ENCODE measurements around the gene CD46. TPM values are rescaled to one million over a fixed set of nuclear protein-coding genes. Genes with fewer than 3 reads are reported as not detected.
A peak's percentile ranks its signal among the peaks of the same experiment; 100 is the strongest.

Gene CD46
- total and polyA plus RNA-seq, 10 of the 15 experiments (the other 5 are each of a cell fraction or from before 2014, with no cell fraction given) = 61.1 to 198 (median 81.4) TPM

DNA sequence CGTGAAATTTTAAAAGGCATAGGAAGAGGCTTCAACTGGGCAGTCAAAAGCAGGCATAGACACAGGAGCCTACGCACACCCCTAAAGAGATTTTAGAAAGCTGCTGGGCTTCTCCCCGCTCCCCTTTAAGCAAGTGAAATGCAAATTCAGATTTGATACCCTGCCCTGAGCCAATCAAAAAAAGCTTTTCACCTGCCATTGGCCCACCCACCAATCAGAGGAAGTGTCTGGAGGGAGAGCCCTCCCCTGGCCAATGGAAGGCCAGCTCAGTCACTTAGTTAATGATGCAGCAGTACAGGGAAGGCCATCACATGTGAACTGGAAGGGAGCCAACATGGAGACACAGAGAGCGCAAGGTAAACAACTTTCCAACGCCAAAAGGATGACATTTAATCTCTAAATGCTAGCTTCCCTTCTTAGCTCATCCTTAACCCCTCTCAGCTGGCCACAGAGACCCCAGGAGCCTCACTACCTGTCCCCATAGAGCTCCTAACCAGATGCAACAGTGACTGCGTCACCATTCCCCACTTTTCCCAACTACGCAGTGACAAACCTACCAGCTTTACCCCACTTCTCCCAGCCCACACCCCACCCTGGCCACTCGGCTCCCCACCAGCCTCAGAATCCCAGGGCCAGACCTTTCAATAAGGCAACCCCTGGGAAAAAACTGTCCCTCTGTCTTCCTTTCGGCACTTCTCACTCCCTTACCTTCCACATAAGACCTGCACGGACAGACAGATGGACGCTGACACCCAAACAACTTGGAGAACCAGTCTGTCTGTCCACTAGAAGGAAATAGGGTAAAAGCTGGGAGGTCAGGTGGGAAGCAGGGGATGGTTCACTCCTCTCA is 71.0 kb downstream of the CD46 start (continued):
- 0 out of 2 replicates have a peak, but pooled peaks have one; percentile 47 for TF ChIP-seq RAD51 (IDR thresholded peaks at IDR 0.05)
- no peak for TF ChIP-seq EZH2 (IDR thresholded peaks at IDR 0.05; ENCODE audit: borderline replicate concordance, control insufficient read depth, low read depth, low read length)
- no peak for TF ChIP-seq NR2C1 (IDR thresholded peaks at IDR 0.05)
- no peak for TF ChIP-seq STAT3 (IDR thresholded peaks at IDR 0.05; ENCODE audit: low read depth, low read length)
- TF ChIP-seq, protein P1, sequence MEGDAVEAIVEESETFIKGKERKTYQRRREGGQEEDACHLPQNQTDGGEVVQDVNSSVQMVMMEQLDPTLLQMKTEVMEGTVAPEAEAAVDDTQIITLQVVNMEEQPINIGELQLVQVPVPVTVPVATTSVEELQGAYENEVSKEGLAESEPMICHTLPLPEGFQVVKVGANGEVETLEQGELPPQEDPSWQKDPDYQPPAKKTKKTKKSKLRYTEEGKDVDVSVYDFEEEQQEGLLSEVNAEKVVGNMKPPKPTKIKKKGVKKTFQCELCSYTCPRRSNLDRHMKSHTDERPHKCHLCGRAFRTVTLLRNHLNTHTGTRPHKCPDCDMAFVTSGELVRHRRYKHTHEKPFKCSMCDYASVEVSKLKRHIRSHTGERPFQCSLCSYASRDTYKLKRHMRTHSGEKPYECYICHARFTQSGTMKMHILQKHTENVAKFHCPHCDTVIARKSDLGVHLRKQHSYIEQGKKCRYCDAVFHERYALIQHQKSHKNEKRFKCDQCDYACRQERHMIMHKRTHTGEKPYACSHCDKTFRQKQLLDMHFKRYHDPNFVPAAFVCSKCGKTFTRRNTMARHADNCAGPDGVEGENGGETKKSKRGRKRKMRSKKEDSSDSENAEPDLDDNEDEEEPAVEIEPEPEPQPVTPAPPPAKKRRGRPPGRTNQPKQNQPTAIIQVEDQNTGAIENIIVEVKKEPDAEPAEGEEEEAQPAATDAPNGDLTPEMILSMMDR (IDR thresholded peaks at IDR 0.05 in 2 of 3, conservative IDR thresholded peaks at IDR 0.05 in 1 of 3; ENCODE audit: control insufficient read depth in 2 of 3, extremely low read depth in 1 of 3, insufficient read depth in 1 of 3, low read depth in 3 of 3, low read length in 3 of 3) = no peak
- TF ChIP-seq SRF (IDR thresholded peaks at IDR 0.05; ENCODE audit: low read depth in 2 of 2, low read length in 2 of 2) = no peak
- no peak for TF ChIP-seq RB1 (IDR thresholded peaks at IDR 0.05; ENCODE audit: borderline replicate concordance)
- peak; percentile 83 for TF ChIP-seq FOS (IDR thresholded peaks at IDR 0.05; ENCODE audit: borderline replicate concordance, extremely low read depth, insufficient read length)
- TF ChIP-seq SREBF2 (IDR thresholded peaks at IDR 0.05; ENCODE audit: low read length) = peak; percentile 70
- TF ChIP-seq, protein P2, sequence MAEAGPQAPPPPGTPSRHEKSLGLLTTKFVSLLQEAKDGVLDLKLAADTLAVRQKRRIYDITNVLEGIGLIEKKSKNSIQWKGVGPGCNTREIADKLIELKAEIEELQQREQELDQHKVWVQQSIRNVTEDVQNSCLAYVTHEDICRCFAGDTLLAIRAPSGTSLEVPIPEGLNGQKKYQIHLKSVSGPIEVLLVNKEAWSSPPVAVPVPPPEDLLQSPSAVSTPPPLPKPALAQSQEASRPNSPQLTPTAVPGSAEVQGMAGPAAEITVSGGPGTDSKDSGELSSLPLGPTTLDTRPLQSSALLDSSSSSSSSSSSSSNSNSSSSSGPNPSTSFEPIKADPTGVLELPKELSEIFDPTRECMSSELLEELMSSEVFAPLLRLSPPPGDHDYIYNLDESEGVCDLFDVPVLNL (IDR thresholded peaks at IDR 0.05; ENCODE audit: low read depth, low read length) = peak; percentile 75; the same call in 1 of the 2 replicates
- no peak for TF ChIP-seq USF1 (IDR thresholded peaks at IDR 0.05; ENCODE audit: borderline replicate concordance, extremely low read length, insufficient read depth, low read depth, low read length)
- TF ChIP-seq CHD4 (IDR thresholded peaks at IDR 0.05) = no peak
- TF ChIP-seq CHD2 (IDR thresholded peaks at IDR 0.05; ENCODE audit: borderline replicate concordance, low read depth, low read length) = peak; percentile 91
- peak; percentile 31 for TF ChIP-seq SKIL (IDR thresholded peaks at IDR 0.05; ENCODE audit: low read depth, poor library complexity, severe bottlenecking)
- peak; percentile 52; the same call in 1 of the 2 replicates for TF ChIP-seq CREM (IDR thresholded peaks at IDR 0.05; ENCODE audit: low read depth)
- no peak for TF ChIP-seq SUZ12 (IDR thresholded peaks at IDR 0.05; ENCODE audit: unreplicated experiment)
- TF ChIP-seq IRF4 (IDR thresholded peaks at IDR 0.05; ENCODE audit: low read depth, low read length) = no peak
- TF ChIP-seq SREBF1 (IDR thresholded peaks at IDR 0.05; ENCODE audit: low read length) = no peak
- peak; percentile 91 for TF ChIP-seq RFX5 (IDR thresholded peaks at IDR 0.05; ENCODE audit: low read depth, low read length)
- TF ChIP-seq JUND (IDR thresholded peaks at IDR 0.05; ENCODE audit: low read depth, low read length) = no peak
- TF ChIP-seq EP300 (IDR thresholded peaks at IDR 0.05; ENCODE audit: borderline replicate concordance in 1 of 2, control insufficient read depth in 1 of 2, low read depth in 2 of 2, low read length in 2 of 2) = 0 out of 4 replicates have a peak, but pooled peaks have one; percentile 9 to 26
- TF ChIP-seq ESRRA (IDR thresholded peaks at IDR 0.05; ENCODE audit: low read length) = no peak
- TF ChIP-seq HDGF (IDR thresholded peaks at IDR 0.05) = 0 out of 2 replicates have a peak, but pooled peaks have one; percentile 81
